CD4-positive, alpha-beta T cell treated with Interleukin-21 for 1 hour (primary cell): Measurements from ENCODE around the gene KRT34.
"Not testable (repeated sequence)": the region's sequence is repeated elsewhere in the genome, so short reads cannot be mapped to it uniquely, and the experiment has no call there.

Experiments used
- DNase-seq: peaks from one replicate; pipeline ENCODE4 v3.0.0-alpha.2; 2020

KRT34 gene

GRCh38 chr17:41403404-41404023 lies 21.4 kb upstream of the KRT34 start:
- no peak for DNase-seq

- DNase-seq = no peak
Measured at GRCh38 chr17:41402161-41402560, 20.1 kb upstream of the KRT34 start.

GRCh38 chr17:41396996-41397660 lies 15.0 kb upstream of the KRT34 start, which contains the start of gene KRT31:
TSS of gene KRT31 (minus strand) at chr17:41397608. CDS start at chr17:41397539, 69 bp downstream.
- no peak for DNase-seq

- no peak for DNase-seq
Measured at GRCh38 chr17:41396340-41396739, 14.2 kb upstream of the KRT34 start.

- DNase-seq = no peak
Measured at GRCh38 chr17:41395611-41396010, 13.5 kb upstream of the KRT34 start.

- DNase-seq = not testable (repeated sequence)
Measured at GRCh38 chr17:41395044-41395443, 12.9 kb upstream of the KRT34 start.

GRCh38 chr17:41394254-41394996 lies 12.3 kb upstream of the KRT34 start:
- DNase-seq = no peak

- no peak for DNase-seq
Measured at GRCh38 chr17:41393826-41394225, 11.7 kb upstream of the KRT34 start.

GRCh38 chr17:41393294-41393693 lies 11.2 kb upstream of the KRT34 start:
- DNase-seq = no peak

GRCh38 chr17:41392278-41392677 lies 10.2 kb upstream of the KRT34 start:
- DNase-seq = no peak

GRCh38 chr17:41391535-41391934 lies 9.4 kb upstream of the KRT34 start:
- DNase-seq = no peak

- no peak for DNase-seq
Measured at GRCh38 chr17:41390411-41390938, 8.4 kb upstream of the KRT34 start.

GRCh38 chr17:41387670-41388069 lies 5.6 kb upstream of the KRT34 start:
- no peak for DNase-seq

GRCh38 chr17:41386227-41386626 lies 4.1 kb upstream of the KRT34 start:
- no peak for DNase-seq

GRCh38 chr17:41383690-41384089 lies 1.6 kb upstream of the KRT34 start:
- DNase-seq = no peak

- DNase-seq = no peak
Measured at GRCh38 chr17:41382394-41382793, 288 bp upstream of the KRT34 start.

- DNase-seq = not testable (repeated sequence)
Measured at GRCh38 chr17:41380091-41380490, 2.0 kb downstream of the KRT34 start.

- no peak for DNase-seq
Measured at GRCh38 chr17:41377546-41377945, 4.6 kb downstream of the KRT34 start.

GRCh38 chr17:41369713-41370112 lies 12.4 kb downstream of the KRT34 start, which contains the start of gene KRT33B:
TSS of gene KRT33B (minus strand) at chr17:41369813. CDS start at chr17:41369750, 63 bp downstream.
- DNase-seq = no peak

GRCh38 chr17:41369023-41369422 lies 13.1 kb downstream of the KRT34 start:
- no peak for DNase-seq

GRCh38 chr17:41367426-41368075 lies 14.6 kb downstream of the KRT34 start:
- DNase-seq = no peak

GRCh38 chr17:41366070-41366469 lies 16.0 kb downstream of the KRT34 start:
- no peak for DNase-seq

- DNase-seq = no peak
Measured at GRCh38 chr17:41363881-41364280, 18.2 kb downstream of the KRT34 start.
